SK-N-SH treated with all-trans-retinoic acid at 6 μM for 48 hours (cell line): ENCODE results near the gene RAB5A.

Experiments used
- ARNTL ChIP-seq: fragments of 450-650 bp; formaldehyde crosslinking; IDR thresholded peaks from 2 replicates; pipeline ENCODE4 v1.5.0; 2020; ENCODE audit warnings: low read depth, mild to moderate bottlenecking, moderate library complexity, borderline replicate concordance
- ISL1 ChIP-seq: fragments of 250-450 bp; sonication (Bioruptor Pico); IDR thresholded peaks from 2 replicates; pipeline ENCODE4 v2.1.2; 2022; ENCODE audit warnings: mild to moderate bottlenecking, moderate library complexity
- PPARA ChIP-seq: fragments of 250-450 bp; sonication (Bioruptor Pico); IDR thresholded peaks from 2 replicates; pipeline ENCODE4 v1.5.0; 2020; ENCODE audit warnings: mild to moderate bottlenecking, borderline replicate concordance
- SNAI2 ChIP-seq: fragments of 250-450 bp; sonication (Bioruptor Pico); IDR thresholded peaks from 2 replicates; pipeline ENCODE4 v1.5.0; 2020; ENCODE audit warnings: mild to moderate bottlenecking, moderate library complexity
- TCF4 ChIP-seq: fragments of 250-450 bp; sonication (Bioruptor Pico); IDR thresholded peaks from 2 replicates; pipeline ENCODE4 v1.8.0; 2021; ENCODE audit warnings: mild to moderate bottlenecking, moderate library complexity, borderline replicate concordance
- TOX ChIP-seq: fragments of 250-450 bp; sonication (Bioruptor Pico); IDR thresholded peaks from 2 replicates; pipeline ENCODE4 v1.8.0; 2021; ENCODE audit warnings: mild to moderate bottlenecking, moderate library complexity, borderline replicate concordance
- TSHZ2 ChIP-seq: fragments of 250-450 bp; sonication (Bioruptor Pico); IDR thresholded peaks from 2 replicates; pipeline ENCODE4 v1.5.0; 2020; ENCODE audit warnings: mild to moderate bottlenecking, moderate library complexity
- ZFP3 ChIP-seq: fragments of 250-450 bp; sonication (Bioruptor Pico); IDR thresholded peaks from 2 replicates; pipeline ENCODE4 v1.5.0; 2020; ENCODE audit warnings: mild to moderate bottlenecking, moderate library complexity
- ZFP30 ChIP-seq: fragments of 450-650 bp; formaldehyde crosslinking; IDR thresholded peaks from 2 replicates; pipeline ENCODE4 v1.5.0; 2022; ENCODE audit warnings: mild to moderate bottlenecking, moderate library complexity
- TF ChIP-seq, protein P1 (sequence below): fragments of 250-450 bp; sonication (Bioruptor Pico); IDR thresholded peaks from 2 replicates; pipeline ENCODE4 v1.5.1; 2020; ENCODE audit warnings: low read depth, mild to moderate bottlenecking, moderate library complexity
- TF ChIP-seq, protein P2 (sequence below): fragments of 250-450 bp; sonication (Bioruptor Pico); IDR thresholded peaks from 2 replicates; pipeline ENCODE4 v1.8.0; 2020; ENCODE audit warnings: mild to moderate bottlenecking, moderate library complexity, borderline replicate concordance
- TF ChIP-seq, protein P3 (sequence below): fragments of 250-450 bp; sonication (Bioruptor Pico); IDR thresholded peaks from 2 replicates; pipeline ENCODE4 v1.8.0; 2021; ENCODE audit warnings: low read depth, mild to moderate bottlenecking, moderate library complexity, borderline replicate concordance
- TF ChIP-seq, protein P4 (sequence below): fragments of 250-450 bp; sonication (Bioruptor Pico); IDR thresholded peaks from 2 replicates; pipeline ENCODE4 v1.5.1; 2021; ENCODE audit warnings: mild to moderate bottlenecking, moderate library complexity

- TF ChIP-seq ZFP30 (CRISPR knock-in tag) = no peak
- TF ChIP-seq, protein P1, sequence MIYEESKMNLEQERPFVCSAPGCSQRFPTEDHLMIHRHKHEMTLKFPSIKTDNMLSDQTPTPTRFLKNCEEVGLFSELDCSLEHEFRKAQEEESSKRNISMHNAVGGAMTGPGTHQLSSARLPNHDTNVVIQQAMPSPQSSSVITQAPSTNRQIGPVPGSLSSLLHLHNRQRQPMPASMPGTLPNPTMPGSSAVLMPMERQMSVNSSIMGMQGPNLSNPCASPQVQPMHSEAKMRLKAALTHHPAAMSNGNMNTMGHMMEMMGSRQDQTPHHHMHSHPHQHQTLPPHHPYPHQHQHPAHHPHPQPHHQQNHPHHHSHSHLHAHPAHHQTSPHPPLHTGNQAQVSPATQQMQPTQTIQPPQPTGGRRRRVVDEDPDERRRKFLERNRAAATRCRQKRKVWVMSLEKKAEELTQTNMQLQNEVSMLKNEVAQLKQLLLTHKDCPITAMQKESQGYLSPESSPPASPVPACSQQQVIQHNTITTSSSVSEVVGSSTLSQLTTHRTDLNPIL (CRISPR knock-in tag) = no peak
- no peak for TF ChIP-seq TOX
- TF ChIP-seq SNAI2 (CRISPR knock-in tag) = no peak
- TF ChIP-seq, protein P2, sequence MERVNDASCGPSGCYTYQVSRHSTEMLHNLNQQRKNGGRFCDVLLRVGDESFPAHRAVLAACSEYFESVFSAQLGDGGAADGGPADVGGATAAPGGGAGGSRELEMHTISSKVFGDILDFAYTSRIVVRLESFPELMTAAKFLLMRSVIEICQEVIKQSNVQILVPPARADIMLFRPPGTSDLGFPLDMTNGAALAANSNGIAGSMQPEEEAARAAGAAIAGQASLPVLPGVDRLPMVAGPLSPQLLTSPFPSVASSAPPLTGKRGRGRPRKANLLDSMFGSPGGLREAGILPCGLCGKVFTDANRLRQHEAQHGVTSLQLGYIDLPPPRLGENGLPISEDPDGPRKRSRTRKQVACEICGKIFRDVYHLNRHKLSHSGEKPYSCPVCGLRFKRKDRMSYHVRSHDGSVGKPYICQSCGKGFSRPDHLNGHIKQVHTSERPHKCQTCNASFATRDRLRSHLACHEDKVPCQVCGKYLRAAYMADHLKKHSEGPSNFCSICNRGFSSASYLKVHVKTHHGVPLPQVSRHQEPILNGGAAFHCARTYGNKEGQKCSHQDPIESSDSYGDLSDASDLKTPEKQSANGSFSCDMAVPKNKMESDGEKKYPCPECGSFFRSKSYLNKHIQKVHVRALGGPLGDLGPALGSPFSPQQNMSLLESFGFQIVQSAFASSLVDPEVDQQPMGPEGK = no peak
- TF ChIP-seq ZFP3 (CRISPR knock-in tag) = no peak
- no peak for TF ChIP-seq PPARA (CRISPR knock-in tag)
- TF ChIP-seq, protein P3, sequence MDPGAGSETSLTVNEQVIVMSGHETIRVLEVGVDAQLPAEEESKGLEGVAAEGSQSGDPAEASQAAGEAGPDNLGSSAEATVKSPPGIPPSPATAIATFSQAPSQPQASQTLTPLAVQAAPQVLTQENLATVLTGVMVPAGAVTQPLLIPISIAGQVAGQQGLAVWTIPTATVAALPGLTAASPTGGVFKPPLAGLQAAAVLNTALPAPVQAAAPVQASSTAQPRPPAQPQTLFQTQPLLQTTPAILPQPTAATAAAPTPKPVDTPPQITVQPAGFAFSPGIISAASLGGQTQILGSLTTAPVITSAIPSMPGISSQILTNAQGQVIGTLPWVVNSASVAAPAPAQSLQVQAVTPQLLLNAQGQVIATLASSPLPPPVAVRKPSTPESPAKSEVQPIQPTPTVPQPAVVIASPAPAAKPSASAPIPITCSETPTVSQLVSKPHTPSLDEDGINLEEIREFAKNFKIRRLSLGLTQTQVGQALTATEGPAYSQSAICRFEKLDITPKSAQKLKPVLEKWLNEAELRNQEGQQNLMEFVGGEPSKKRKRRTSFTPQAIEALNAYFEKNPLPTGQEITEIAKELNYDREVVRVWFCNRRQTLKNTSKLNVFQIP (CRISPR knock-in tag) = no peak
- no peak for TF ChIP-seq ISL1 (CRISPR knock-in tag)
- TF ChIP-seq TCF4 (CRISPR knock-in tag) = no peak
- TF ChIP-seq, protein P4, sequence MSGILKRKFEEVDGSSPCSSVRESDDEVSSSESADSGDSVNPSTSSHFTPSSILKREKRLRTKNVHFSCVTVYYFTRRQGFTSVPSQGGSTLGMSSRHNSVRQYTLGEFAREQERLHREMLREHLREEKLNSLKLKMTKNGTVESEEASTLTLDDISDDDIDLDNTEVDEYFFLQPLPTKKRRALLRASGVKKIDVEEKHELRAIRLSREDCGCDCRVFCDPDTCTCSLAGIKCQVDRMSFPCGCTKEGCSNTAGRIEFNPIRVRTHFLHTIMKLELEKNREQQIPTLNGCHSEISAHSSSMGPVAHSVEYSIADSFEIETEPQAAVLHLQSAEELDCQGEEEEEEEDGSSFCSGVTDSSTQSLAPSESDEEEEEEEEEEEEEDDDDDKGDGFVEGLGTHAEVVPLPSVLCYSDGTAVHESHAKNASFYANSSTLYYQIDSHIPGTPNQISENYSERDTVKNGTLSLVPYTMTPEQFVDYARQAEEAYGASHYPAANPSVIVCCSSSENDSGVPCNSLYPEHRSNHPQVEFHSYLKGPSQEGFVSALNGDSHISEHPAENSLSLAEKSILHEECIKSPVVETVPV (CRISPR knock-in tag) = no peak
- no peak for TF ChIP-seq TSHZ2 (CRISPR knock-in tag)
- TF ChIP-seq ARNTL (CRISPR knock-in tag) = no peak
Observed at GRCh38 chr3:20008646-20009045, 61.7 kb downstream of the RAB5A start.
